GM12892 (cell line): ENCODE measurements around the gene NACC2.

Experiments used
- DNase-seq: peaks from one replicate; pipeline ENCODE4 v3.0.0; 2011; ENCODE audit not compliant: insufficient read length
- FAIRE-seq: peaks from 2 replicates; lab custom pipeline; 2011; peaks lifted over from hg19 to GRCh38; lab: Jason Lieb, UNC
- POLR2A ChIP-seq: IDR thresholded peaks from 2 replicates; pipeline ENCODE4 v1.6.1; 2011; ENCODE audit warnings: low read depth, low read length, control low read depth
- POLR2AphosphoS5 ChIP-seq: IDR thresholded peaks from 2 replicates; pipeline ENCODE4 v1.6.1; 2011; ENCODE audit warnings: low read depth, low read length, control low read depth
- TAF1 ChIP-seq: IDR thresholded peaks from 2 replicates; pipeline ENCODE4 v1.6.1; 2011; ENCODE audit warnings: low read depth, mild to moderate bottlenecking, control low read depth, low read length, borderline replicate concordance

The NACC2 gene

GRCh38 chr9:135983208-135984071 is 111.6 kb downstream of the NACC2 start:
- FAIRE-seq (no peak), DNase-seq (no peak)
- TF ChIP-seq POLR2AphosphoS5: no peak
- TF ChIP-seq TAF1: no peak
- no peak for TF ChIP-seq POLR2A

GRCh38 chr9:135982499-135983207 is 112.4 kb downstream of the NACC2 start:
- no peak for TF ChIP-seq POLR2AphosphoS5
- no peak for TF ChIP-seq TAF1
- no peak for TF ChIP-seq POLR2A
- FAIRE-seq (no peak), DNase-seq (no peak)

- no peak for FAIRE-seq
- TF ChIP-seq TAF1: no peak
- no peak for TF ChIP-seq POLR2AphosphoS5
- no peak for TF ChIP-seq POLR2A
- no peak for DNase-seq
These were observed 114.0 kb downstream of the NACC2 start for GRCh38 chr9:135980926-135981630.

GRCh38 chr9:135979547-135980166 is 115.4 kb downstream of the NACC2 start:
- FAIRE-seq (no peak), DNase-seq (no peak)
- no peak for TF ChIP-seq POLR2A
- no peak for TF ChIP-seq TAF1
- TF ChIP-seq POLR2AphosphoS5: no peak

DNA sequence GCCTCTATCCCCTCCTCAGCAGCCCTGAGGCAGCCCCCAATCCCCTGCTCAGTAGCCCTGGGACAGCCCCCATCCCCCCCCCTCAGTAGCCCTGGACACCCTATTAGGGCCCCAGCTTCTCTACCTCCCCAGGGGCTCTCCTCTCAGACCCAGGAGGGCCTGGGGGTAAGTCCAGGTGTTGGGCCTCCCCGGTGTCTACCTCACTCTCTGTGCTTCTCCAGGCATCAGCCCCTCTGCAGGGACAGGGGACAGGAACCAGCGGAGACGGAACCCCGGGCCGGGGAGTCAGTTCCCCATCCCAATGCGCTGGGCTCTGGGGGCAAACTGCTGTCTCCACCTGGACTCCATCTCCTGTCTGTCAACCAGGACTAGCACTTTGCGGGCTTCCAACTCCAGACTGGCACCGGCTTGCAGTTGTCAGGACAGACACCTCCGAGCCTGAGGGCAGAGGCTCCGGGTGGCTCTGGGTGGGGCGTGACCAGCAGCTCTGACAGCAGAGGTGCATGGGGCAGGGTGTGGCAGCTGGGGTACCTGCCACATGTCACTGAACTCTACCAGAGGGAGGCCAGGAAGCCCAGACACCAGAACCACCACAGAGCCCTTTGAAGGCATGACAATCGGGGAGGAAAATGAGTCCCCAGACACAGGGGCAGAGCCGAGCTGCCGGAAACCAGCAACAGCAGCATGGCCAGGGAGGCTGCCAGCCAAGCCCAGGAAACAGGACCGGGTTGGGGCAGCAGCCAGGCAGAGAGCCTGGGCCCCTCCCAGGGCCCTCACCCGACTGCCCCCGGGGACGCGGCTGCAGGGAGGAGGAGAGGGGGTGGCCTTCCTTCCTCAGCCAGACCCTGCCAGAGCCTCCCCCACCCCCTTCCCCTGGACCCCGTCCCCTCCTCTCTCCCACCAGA is 116.2 kb downstream of the NACC2 start:
- TF ChIP-seq POLR2AphosphoS5: no peak
- no peak for TF ChIP-seq TAF1
- TF ChIP-seq POLR2A: no peak
- DNase-seq: no peak
- FAIRE-seq: no peak

DNA sequence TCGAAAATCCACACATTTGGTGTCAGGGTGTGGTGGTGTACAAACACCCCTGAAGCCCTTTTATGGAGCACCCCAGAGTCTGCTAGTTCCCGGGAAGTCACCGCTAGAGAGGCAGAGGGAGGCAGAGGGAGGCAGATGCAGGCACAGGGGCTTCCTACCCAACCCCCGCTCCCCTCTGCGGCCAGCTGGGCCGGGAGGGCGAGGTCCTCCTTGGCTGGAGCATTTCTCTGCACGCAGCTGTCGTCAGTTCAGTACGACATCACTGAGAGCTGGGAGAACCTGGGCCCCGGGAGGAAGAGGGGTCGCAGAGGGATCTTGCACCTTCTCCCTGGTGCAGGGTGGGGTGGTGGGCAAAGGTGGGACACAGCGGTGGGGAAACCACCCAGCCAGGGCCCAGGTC is 118.1 kb downstream of the NACC2 start:
- FAIRE-seq: no peak
- no peak for DNase-seq
- no peak for TF ChIP-seq POLR2AphosphoS5
- no peak for TF ChIP-seq POLR2A
- TF ChIP-seq TAF1: no peak

GRCh38 chr9:135976531-135976930 is 118.6 kb downstream of the NACC2 start:
- DNase-seq (no peak), FAIRE-seq (no peak)
- TF ChIP-seq POLR2A (no peak), TAF1 (no peak)

DNA sequence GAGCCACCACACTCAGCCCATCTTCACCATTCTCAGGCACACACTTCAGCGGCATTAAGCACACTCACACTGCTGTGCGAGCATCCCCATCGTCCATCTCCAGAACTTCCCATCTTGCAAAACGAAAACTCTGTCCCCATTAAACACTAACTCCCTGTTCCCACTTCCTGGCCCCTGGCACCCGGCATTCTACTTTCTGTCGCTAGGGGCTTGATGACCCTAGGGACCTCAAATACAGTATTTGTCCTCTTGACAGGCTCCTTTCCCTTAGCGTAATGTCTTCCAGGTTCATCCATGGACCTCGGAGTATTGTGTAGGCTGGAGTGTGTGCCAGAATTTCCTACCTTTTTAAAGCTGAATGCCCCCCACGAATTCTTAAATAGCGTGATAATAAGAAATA is 119.3 kb downstream of the NACC2 start:
- no peak for FAIRE-seq
- DNase-seq: no peak
- TF ChIP-seq POLR2A: no peak
- TF ChIP-seq TAF1: no peak
- no peak for TF ChIP-seq POLR2AphosphoS5

GRCh38 chr9:135974220-135974573 is 120.9 kb downstream of the NACC2 start:
- FAIRE-seq (no peak), DNase-seq (no peak)
- TF ChIP-seq POLR2AphosphoS5 (no peak), TAF1 (no peak), POLR2A (no peak)
